Right atrium auricular region (tissue), 2 donors: ENCODE measurements around the gene ATP13A4. TPM values are rescaled to one million over a fixed set of nuclear protein-coding genes. Genes with fewer than 3 reads are reported as not detected.
A peak's percentile ranks its signal among the peaks of the same experiment; 100 is the strongest.

ENCODE experiments used
- DNase-seq: peaks from one replicate; pipeline ENCODE4 v3.0.0-alpha.2; 2019; ENCODE audit warnings: low spot score
- H3K27ac ChIP-seq, 2 donors: fragments of 200-600 bp; sonication (generic); 1 replicate in 1 of 2; 2 replicates in 1 of 2; pipeline ENCODE4 v1.5.1; 2016 to 2019
- H3K27me3 ChIP-seq, 2 donors: fragments of 200-600 bp; sonication (generic); one replicate each; pipeline versions ENCODE4 v1.5.1 to v1.6.0; 2017 to 2019
- H3K36me3 ChIP-seq: fragments of 200-600 bp; sonication (generic); one replicate; pipeline ENCODE4 v1.5.1; 2016
- H3K4me1 ChIP-seq, 2 donors: fragments of 200-600 bp; sonication (generic); one replicate each; pipeline versions ENCODE4 v1.5.1 to v1.6.0; 2017 to 2019
- H3K4me3 ChIP-seq, 2 donors: fragments of 200-600 bp; sonication (generic); 1 replicate in 1 of 2; 2 replicates in 1 of 2; pipeline ENCODE4 v1.5.1; 2017 to 2019; ENCODE audit warnings: mild to moderate bottlenecking in 1 of 2, moderate library complexity in 1 of 2
- H3K9me3 ChIP-seq, 2 donors: fragments of 200-600 bp; sonication (generic); one replicate each; pipeline ENCODE4 v1.5.1; 2019
- total RNA-seq, 2 donors: library from RNA; depleted of rRNA; stranded (reverse); fragments of >200 nt; gene quantifications; one replicate each; pipeline ENCODE4 v1.1.0, GENCODE V29; 2016
- TF ChIP-seq, protein P1 (sequence below), 2 donors: fragments of 200-600 bp; sonication (generic); IDR thresholded peaks; one replicate each; pipeline ENCODE4 v1.5.1; 2019; ENCODE audit warnings: antibody characterized with exemption in 2 of 2

ATP13A4 gene
- total RNA-seq, 2 donors from 2014 or later, result not detected

DNA sequence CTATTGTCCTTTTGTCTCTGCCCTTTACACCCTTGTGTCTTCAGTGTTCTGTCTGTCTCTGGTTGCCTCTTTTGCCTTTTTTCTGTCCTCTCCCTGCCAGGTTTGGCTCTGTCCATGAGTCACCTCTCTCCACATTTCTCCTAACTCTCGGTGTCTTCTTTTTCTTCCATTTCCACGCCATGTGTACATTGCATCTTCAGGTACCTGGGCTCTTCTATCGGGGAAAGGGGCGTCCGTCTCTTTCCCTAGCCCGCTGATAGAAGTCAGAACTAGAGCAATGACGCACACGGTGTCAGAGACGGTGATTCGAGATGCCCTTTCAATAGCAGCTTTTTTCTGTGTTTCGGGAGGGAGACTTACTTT lies 39.0 kb upstream of the ATP13A4 start:
- DNase-seq, result no peak
- Histone ChIP-seq H3K4me1 (peaks cover 0 to 33% of the 10 kb centered on the region in 2 donors), H3K36me3 (peaks cover 12% of the 10 kb centered on the region), H3K9me3 (no peaks in the 10 kb centered on the region), H3K4me3 (peak overlapping the region; percentile 97 to 99), H3K27ac (peak overlapping the region; percentile 92 to 93), H3K27me3 (no peaks in the 10 kb centered on the region)
- TF ChIP-seq, protein P1, sequence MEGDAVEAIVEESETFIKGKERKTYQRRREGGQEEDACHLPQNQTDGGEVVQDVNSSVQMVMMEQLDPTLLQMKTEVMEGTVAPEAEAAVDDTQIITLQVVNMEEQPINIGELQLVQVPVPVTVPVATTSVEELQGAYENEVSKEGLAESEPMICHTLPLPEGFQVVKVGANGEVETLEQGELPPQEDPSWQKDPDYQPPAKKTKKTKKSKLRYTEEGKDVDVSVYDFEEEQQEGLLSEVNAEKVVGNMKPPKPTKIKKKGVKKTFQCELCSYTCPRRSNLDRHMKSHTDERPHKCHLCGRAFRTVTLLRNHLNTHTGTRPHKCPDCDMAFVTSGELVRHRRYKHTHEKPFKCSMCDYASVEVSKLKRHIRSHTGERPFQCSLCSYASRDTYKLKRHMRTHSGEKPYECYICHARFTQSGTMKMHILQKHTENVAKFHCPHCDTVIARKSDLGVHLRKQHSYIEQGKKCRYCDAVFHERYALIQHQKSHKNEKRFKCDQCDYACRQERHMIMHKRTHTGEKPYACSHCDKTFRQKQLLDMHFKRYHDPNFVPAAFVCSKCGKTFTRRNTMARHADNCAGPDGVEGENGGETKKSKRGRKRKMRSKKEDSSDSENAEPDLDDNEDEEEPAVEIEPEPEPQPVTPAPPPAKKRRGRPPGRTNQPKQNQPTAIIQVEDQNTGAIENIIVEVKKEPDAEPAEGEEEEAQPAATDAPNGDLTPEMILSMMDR (IDR thresholded peaks at IDR 0.05), result no peak

DNA sequence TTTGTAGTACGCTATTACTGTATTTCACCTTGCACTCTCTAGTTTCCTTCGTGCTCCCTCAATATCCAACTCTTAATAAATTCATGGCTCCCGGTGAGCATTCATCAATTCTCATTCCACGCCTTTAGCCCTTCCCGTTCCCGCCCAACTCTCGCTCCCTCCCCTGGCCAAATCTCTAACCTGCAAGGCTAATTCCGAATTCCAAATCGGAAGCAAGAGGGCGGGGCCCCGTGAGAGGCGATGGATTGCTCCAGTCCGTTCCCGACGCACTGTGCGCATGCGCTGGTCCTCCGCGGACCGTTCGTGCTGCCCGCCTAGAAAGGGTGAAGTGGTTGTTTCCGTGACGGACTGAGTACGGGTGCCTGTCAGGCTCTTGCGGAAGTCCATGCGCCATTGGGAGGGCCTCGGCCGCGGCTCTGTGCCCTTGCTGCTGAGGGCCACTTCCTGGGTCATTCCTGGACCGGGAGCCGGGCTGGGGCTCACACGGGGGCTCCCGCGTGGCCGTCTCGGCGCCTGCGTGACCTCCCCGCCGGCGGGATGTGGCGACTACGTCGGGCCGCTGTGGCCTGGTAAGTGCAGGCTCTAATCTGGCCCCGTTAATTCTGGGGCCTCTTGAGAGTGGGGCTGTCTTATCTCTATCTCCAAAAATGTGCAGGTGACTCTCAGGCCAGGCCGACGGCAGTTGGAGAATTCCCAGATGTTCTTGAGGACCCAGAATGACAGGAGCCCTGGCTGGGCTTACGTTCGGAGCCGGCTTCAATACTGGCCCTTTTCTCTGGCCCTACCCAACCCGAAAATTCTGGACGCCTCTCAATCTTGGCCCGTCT lies 38.4 kb upstream of the ATP13A4 start, which contains the start of gene OPA1:
TSS of gene OPA1 (plus strand) at position 368 of the 827 bp plus-strand sequence. CDS start at position 538, 170 bp downstream.
- H3K27me3 ChIP-seq, result no peaks in the 10 kb centered on the region
- H3K27ac ChIP-seq, result peak within 1 kb of the TSS; percentile 92 to 93
- TF ChIP-seq, protein P1 (IDR thresholded peaks at IDR 0.05), result peak; percentile 23 to 47
- H3K9me3 ChIP-seq, result no peaks in the 10 kb centered on the region
- H3K4me3 ChIP-seq, result peak within 1 kb of the TSS; percentile 97 to 99
- H3K36me3 ChIP-seq, result peaks cover 12% of the 10 kb centered on the region
- H3K4me1 ChIP-seq, result peaks cover 0 to 27% of the 10 kb centered on the region in 2 donors
- DNase-seq, result peak; percentile 98

DNA sequence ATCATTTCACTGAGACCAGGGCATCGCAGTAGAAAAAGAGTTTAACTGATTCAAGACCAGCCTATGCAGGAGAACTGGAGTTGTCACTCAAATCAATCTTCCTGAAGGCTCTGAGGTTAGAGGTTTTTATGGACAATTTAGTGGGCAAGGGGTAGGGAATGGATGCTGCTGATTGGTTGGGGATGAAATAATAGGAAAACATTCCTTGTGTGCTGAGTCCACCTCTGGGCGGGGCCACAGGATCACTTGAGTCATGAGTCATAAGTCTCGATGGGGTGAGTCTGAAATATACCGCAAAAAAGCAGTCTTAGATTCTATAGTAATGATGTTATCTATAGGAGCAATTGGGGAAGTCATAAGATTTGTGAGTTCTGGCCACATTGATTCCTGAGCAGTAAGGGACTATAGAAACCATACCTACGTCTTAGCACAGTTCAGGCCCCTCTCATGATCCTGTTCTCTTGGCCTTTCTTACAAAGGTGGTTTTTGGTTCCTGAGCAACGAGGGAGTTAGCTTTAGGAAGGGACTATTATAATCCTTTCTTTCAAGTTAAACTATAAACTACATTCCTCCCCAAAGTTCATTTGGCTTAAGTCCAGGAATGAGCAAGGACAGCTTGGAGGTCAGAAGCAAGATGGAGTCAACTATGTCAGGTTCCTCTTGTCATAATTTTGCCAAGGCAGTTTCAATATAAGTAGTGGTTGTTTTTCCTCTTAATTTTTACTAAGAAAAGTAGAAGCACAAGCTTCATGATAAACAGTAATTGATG lies 35.6 kb upstream of the ATP13A4 start:
- peaks cover 0 to 20% of the 10 kb centered on the region in 2 donors for H3K4me1 ChIP-seq
- DNase-seq, result no peak
- TF ChIP-seq, protein P1 (IDR thresholded peaks at IDR 0.05), result no peak
- no peaks in the 10 kb centered on the region for H3K9me3 ChIP-seq
- no peak overlapping the region for H3K27ac ChIP-seq
- H3K36me3 ChIP-seq, result no peaks in the 10 kb centered on the region
- no peaks in the 10 kb centered on the region for H3K27me3 ChIP-seq
- no peak overlapping the region for H3K4me3 ChIP-seq

DNA sequence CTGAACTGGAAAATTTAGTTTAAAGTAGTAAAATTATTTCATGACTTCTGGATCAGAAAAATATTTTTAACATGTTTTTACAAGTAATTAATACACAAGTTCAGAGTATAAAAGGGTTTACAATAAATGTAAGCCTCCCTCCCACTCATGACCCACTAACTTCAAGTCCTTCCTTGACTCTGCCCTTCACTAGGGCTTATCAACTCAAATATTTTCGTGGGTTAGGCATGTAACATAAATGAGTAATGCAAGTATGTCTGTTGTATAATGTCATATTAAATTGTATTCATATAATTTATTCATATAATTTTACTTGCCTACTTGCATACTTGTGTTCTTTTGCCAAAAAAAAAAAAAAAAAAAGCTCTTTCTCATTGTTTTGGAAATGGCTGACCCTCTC lies 34.9 kb upstream of the ATP13A4 start:
- H3K4me1 ChIP-seq, result peaks cover 0 to 16% of the 10 kb centered on the region in 2 donors
- H3K36me3 ChIP-seq, result no peaks in the 10 kb centered on the region
- no peak overlapping the region for H3K27ac ChIP-seq
- no peaks in the 10 kb centered on the region for H3K27me3 ChIP-seq
- H3K4me3 ChIP-seq, result no peak overlapping the region
- no peak for DNase-seq
- TF ChIP-seq, protein P1 (IDR thresholded peaks at IDR 0.05), result no peak
- H3K9me3 ChIP-seq, result no peaks in the 10 kb centered on the region

DNA sequence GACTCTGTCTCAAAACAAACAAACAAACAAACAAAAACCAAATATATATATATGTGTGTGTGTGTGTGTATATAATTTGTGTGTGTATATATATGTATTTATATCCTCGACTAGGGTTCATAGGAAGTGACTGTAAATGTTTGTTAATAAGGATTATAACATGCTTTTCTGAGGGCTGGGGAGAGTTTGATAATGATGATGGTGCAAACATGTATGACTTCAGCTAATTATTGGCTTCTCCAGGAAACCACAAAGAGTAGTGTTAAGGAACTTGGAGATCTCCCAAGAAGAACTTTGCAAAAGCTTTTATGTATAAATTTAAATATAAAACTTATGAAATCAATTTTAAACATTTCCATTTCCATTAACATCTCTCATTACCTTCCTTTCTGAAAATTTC lies 34.4 kb upstream of the ATP13A4 start:
- no peak overlapping the region for H3K4me3 ChIP-seq
- TF ChIP-seq, protein P1 (IDR thresholded peaks at IDR 0.05), result no peak
- H3K4me1 ChIP-seq, result peaks cover 0 to 11% of the 10 kb centered on the region in 2 donors
- no peak overlapping the region for H3K27ac ChIP-seq
- H3K9me3 ChIP-seq, result no peaks in the 10 kb centered on the region
- H3K27me3 ChIP-seq, result no peaks in the 10 kb centered on the region
- H3K36me3 ChIP-seq, result no peaks in the 10 kb centered on the region
- no peak for DNase-seq
